GM12878 (cell line): ENCODE data around the gene CCL11. TPM values are rescaled to one million over a fixed set of nuclear protein-coding genes. Genes with fewer than 3 reads are reported as not detected.

Experiments
- ATAC-seq: fragments of 200-7000 bp; cut with Tn5 transposase; 3 replicates; pipeline ENCODE4 v1.9.1; 2020; ENCODE audit warnings: mild to moderate bottlenecking, moderate library complexity
- BruUV-seq: library from RNA; stranded (reverse); fragments of 400-500 nt; replicated peaks from 2 replicates; lab custom pipeline; 2021; lab: Mats Ljungman, UMichigan
- CTCF ChIA-PET: fragments of 300-600 bp; sonication (Branson Sonifier 250); formaldehyde crosslinking; extraction: SDS; loops from one replicate; lab custom pipeline; 2021; ENCODE audit warnings: inconsistent platforms; lab: Yijun Ruan, JAX
- POLR2A ChIA-PET: fragments of 350-600 bp; formaldehyde crosslinking; extraction: SDS; loops from one replicate; lab custom pipeline; 2021; ENCODE audit warnings: inconsistent platforms; lab: Charles Lee
- RAD21 ChIA-PET: fragments of 300-600 bp; sonication (Branson Sonifier 250); formaldehyde crosslinking; loops from one replicate; lab custom pipeline; 2023; ENCODE audit warnings: antibody characterized with exemption; ENCODE audit not compliant: unreplicated experiment; lab: Charles Lee
- SMC1A ChIA-PET: fragments of 300-600 bp; sonication (Branson Sonifier 250); formaldehyde crosslinking; loops from one replicate; lab custom pipeline; 2023; ENCODE audit not compliant: unreplicated experiment, uncharacterized antibody; lab: Charles Lee
- DNase-seq: peaks from one replicate; pipeline ENCODE4 v3.0.0-alpha.2; 2011; ENCODE audit warnings: low read depth, low spot score
- FAIRE-seq: peaks from 3 replicates; lab custom pipeline; 2011; peaks lifted over from hg19 to GRCh38; lab: Jason Lieb, UNC
- H2AFZ ChIP-seq: 2 replicates; pipeline ENCODE4 v1.6.0; 2011; ENCODE audit warnings: low read depth, low read length, control low read depth; ENCODE audit not compliant: control insufficient read depth
- H3K27ac ChIP-seq: 2 replicates; pipeline ENCODE4 v1.5.1; 2011; ENCODE audit warnings: control low read depth; ENCODE audit not compliant: control insufficient read depth, insufficient read depth
- H3K27me3 ChIP-seq, 2 experiments: replicated peaks in 1 of 2; 2 replicates each; pipeline versions ENCODE4 v1.6.0 to v1.6.1; 2011; ENCODE audit warnings: low read length in 1 of 2; ENCODE audit not compliant: control insufficient read depth in 2 of 2, insufficient read depth in 2 of 2
- H3K36me3 ChIP-seq, 2 experiments: 2 replicates each; pipeline ENCODE4 v1.5.1; 2011; ENCODE audit warnings: low read length in 1 of 2; ENCODE audit not compliant: control insufficient read depth in 2 of 2, insufficient read depth in 2 of 2
- H3K4me1 ChIP-seq: 2 replicates; pipeline ENCODE4 v1.6.1; 2011; ENCODE audit warnings: mild to moderate bottlenecking, low read length, moderate library complexity, mixed read lengths; ENCODE audit not compliant: control insufficient read depth, insufficient read depth
- H3K4me2 ChIP-seq: 2 replicates; pipeline ENCODE4 v1.6.0; 2011; ENCODE audit warnings: control low read depth; ENCODE audit not compliant: control insufficient read depth, insufficient read depth
- H3K4me3 ChIP-seq: fragments of 200-600 bp; sonication (generic); 2 replicates; pipeline ENCODE4 v1.5.1; 2016
- H3K79me2 ChIP-seq: 2 replicates; pipeline ENCODE4 v1.6.0; 2011; ENCODE audit warnings: low read length; ENCODE audit not compliant: control insufficient read depth, insufficient read depth
- H3K9ac ChIP-seq: 2 replicates; pipeline ENCODE4 v1.8.0; 2011; ENCODE audit warnings: low read length, control low read depth, mixed read lengths; ENCODE audit not compliant: control insufficient read depth, insufficient read depth
- H3K9me3 ChIP-seq: replicated peaks from 3 replicates; pipeline ENCODE4 v1.5.1; 2011; ENCODE audit warnings: mild to moderate bottlenecking, low read length; ENCODE audit not compliant: control insufficient read depth, insufficient read depth
- H4K20me1 ChIP-seq: 2 replicates; pipeline ENCODE4 v1.6.0; 2011; ENCODE audit not compliant: control insufficient read depth, insufficient read depth
- HDGF ChIP-seq: fragments of 450-650 bp; IDR thresholded peaks from 2 replicates; pipeline ENCODE4 v1.6.1; 2016; ENCODE audit warnings: antibody characterized with exemption
- MEF2A ChIP-seq: IDR thresholded peaks from 2 replicates; pipeline ENCODE4 v1.6.1; 2011; ENCODE audit warnings: low read depth, mild to moderate bottlenecking, low read length, moderate library complexity; ENCODE audit not compliant: insufficient read depth
- POLR2A ChIP-seq: IDR thresholded peaks from 2 replicates; pipeline ENCODE4 v1.6.1; 2011; ENCODE audit warnings: low read depth, mild to moderate bottlenecking, low read length
- RELA ChIP-seq: fragments of 450-650 bp; IDR thresholded peaks from 2 replicates; pipeline ENCODE4 v1.8.0; 2014; ENCODE audit warnings: borderline replicate concordance; ENCODE audit not compliant: partially characterized antibody
- RUNX3 ChIP-seq: IDR thresholded peaks from 2 replicates; pipeline ENCODE4 v1.6.1; 2012; ENCODE audit warnings: low read length, inconsistent platforms
- TCF12 ChIP-seq: IDR thresholded peaks from 2 replicates; pipeline ENCODE4 v1.6.1; 2011; ENCODE audit warnings: low read depth, mild to moderate bottlenecking, low read length
- TCF3 ChIP-seq: IDR thresholded peaks from 2 replicates; pipeline ENCODE4 v1.6.1; 2012; ENCODE audit warnings: low read depth, mild to moderate bottlenecking, low read length, borderline replicate concordance; ENCODE audit not compliant: insufficient read depth
- WGBS: methylation state at CpG from one replicate; pipeline ENCODE4 v1.1.6; 2016; ENCODE audit warnings: low lambda C conversion rate; ENCODE audit not compliant: insufficient replicate concordance, insufficient coverage; ENCODE audit errors: missing lambda C conversion rate; 5-methylcytosine and 5-hydroxymethylcytosine counted together
- in situ Hi-C: fragments of 300-500 bp; cut with MboI; formaldehyde crosslinking; loops from 9 replicates; pipeline ENCODE4 v1.14.3; 2018; ENCODE audit warnings: mixed read lengths
- intact Hi-C: fragments of 100-400 bp; cut with micrococcal nuclease; formaldehyde crosslinking; loops from one replicate; pipeline ENCODE4 v1.14.2; 2022; ENCODE audit not compliant: unreplicated experiment
- polyA plus RNA-seq, 11 experiments: library from polyadenylated mRNA; depleted of rRNA in 4 of 11; unstranded in 6 of 11; stranded (reverse) in 5 of 11; fragments of >200 nt; fragmentation: Nextera tagmentation in 4 of 11; fragmentation: Illumina TruSeq in 1 of 11; extraction: Ambion mirVana in 4 of 11; extraction: Trizol in 1 of 11; gene quantifications; 1 replicate in 1 of 11; 2 replicates in 10 of 11; pipeline versions ENCODE4 v1.2.1 to v1.2.3, GENCODE V29; 2011 to 2016; ENCODE audit warnings: inconsistent platforms in 2 of 11, missing spikeins in 2 of 11, low read depth in 1 of 11
- total RNA-seq, 4 experiments: library from RNA; depleted of rRNA in 3 of 4; stranded (reverse); fragments of >200 nt in 3 of 4; fragmentation: Illumina TruSeq in 1 of 4; extraction: Trizol in 1 of 4; gene quantifications; 2 replicates each; pipeline versions ENCODE4 v1.2.1 to v1.2.3, GENCODE V29; 2013 to 2021

CCL11 gene
- total and polyA plus RNA-seq, 10 of the 15 experiments (the other 5 are each of a cell fraction or from before 2014, with no cell fraction given): not detected

- no peak for DNase-seq
- no peak for FAIRE-seq
- no peak overlapping the region for H3K4me2 ChIP-seq
- no TSS peak for BruUV-seq
- no peaks in the 10 kb centered on the region for H3K9me3 ChIP-seq
- no peak for TF ChIP-seq RELA
- no peak for TF ChIP-seq MEF2A
- TF ChIP-seq TCF12: 0 out of 2 replicates have a peak, but pooled peaks have one; percentile 21
- peak; percentile 27; the same call in 1 of the 2 replicates for TF ChIP-seq RUNX3
- SMC1A ChIA-PET: interaction anchor here (1.1 kb wide), 1 partner anchor 60 kb away, joined by 5 read pairs; no protein-coding TSS in a partner anchor
- H3K27me3 ChIP-seq: peaks cover 0 to 4% of the 10 kb centered on the region in 2 experiments; a peak in 3 of 4 replicates
- in situ Hi-C loops: no loop called here
- no peaks in the 10 kb centered on the region for H3K79me2 ChIP-seq
- H4K20me1 ChIP-seq: no peaks in the 10 kb centered on the region
- RAD21 ChIA-PET: no interaction called here
- no peak for ATAC-seq
- H2AFZ ChIP-seq: no peak overlapping the region
- intact Hi-C loops: no loop called here
- H3K36me3 ChIP-seq: no peaks in the 10 kb centered on the region
- POLR2A ChIA-PET: no interaction called here
- 57% methylated on average over 3 of the region's 3 CpGs for WGBS
- H3K4me1 ChIP-seq: no peaks in the 10 kb centered on the region; the same call in 1 of the 2 replicates
- H3K4me3 ChIP-seq: no peak overlapping the region
- CTCF ChIA-PET: no interaction called here
- H3K9ac ChIP-seq: no peak overlapping the region
- no peak overlapping the region for H3K27ac ChIP-seq
Observed at GRCh38 chr17:34300652-34301370, 15.3 kb downstream of the CCL11 start.

- ChIA-PET SMC1A (no interaction called here), POLR2A (no interaction called here), RAD21 (no interaction called here), CTCF (interaction anchor here (0.6 kb wide), 1 partner anchor 16 kb away, joined by 3 read pairs; no protein-coding TSS in a partner anchor)
- TF ChIP-seq RUNX3 (no peak), POLR2A (no peak), HDGF (no peak), TCF3 (no peak)
- H3K9me3 ChIP-seq: no peaks in the 10 kb centered on the region
- no peaks in the 10 kb centered on the region; the same call in 1 of the 2 replicates for H3K4me1 ChIP-seq
- no TSS peak for BruUV-seq
- H3K36me3 ChIP-seq: no peaks in the 10 kb centered on the region
- intact Hi-C loops: no loop called here
- no peak overlapping the region for H3K4me3 ChIP-seq
- H3K4me2 ChIP-seq: no peak overlapping the region
- H3K9ac ChIP-seq: no peak overlapping the region
- no peak for FAIRE-seq
- DNase-seq: no peak
- H3K27ac ChIP-seq: no peak overlapping the region
- H3K27me3 ChIP-seq: peaks cover 0 to 4% of the 10 kb centered on the region in 2 experiments; a peak in 3 of 4 replicates
- no peak for ATAC-seq
- in situ Hi-C loops: no loop called here
- no peaks in the 10 kb centered on the region for H4K20me1 ChIP-seq
- H2AFZ ChIP-seq: no peak overlapping the region
- H3K79me2 ChIP-seq: no peaks in the 10 kb centered on the region
- WGBS: 83% methylated on average over 2 of the region's 2 CpGs
Observed at GRCh38 chr17:34301986-34302385, 16.4 kb downstream of the CCL11 start.
